SU-DHL-6 (cell line): ENCODE measurements around the gene EPHA4.

Experiments
- H2AFZ ChIP-seq: fragments of 200-600 bp; sonication (generic); 2 replicates; pipeline ENCODE4 v1.6.1; 2014; ENCODE audit warnings: low read depth, mild to moderate bottlenecking, moderate library complexity, mixed read lengths, antibody characterized with exemption, low read length; ENCODE audit not compliant: severe bottlenecking
- H3F3A ChIP-seq: fragments of 200-600 bp; shearing (Covaris generic); 2 replicates; pipeline ENCODE4 v1.6.0; 2016; ENCODE audit warnings: antibody characterized with exemption, mild to moderate bottlenecking; ENCODE audit not compliant: insufficient read depth
- H3K27ac ChIP-seq: fragments of 200-600 bp; sonication (generic); 2 replicates; pipeline ENCODE4 v1.5.1; 2016; ENCODE audit warnings: low read depth, mild to moderate bottlenecking, low read length, moderate library complexity, mixed read lengths
- H3K27me3 ChIP-seq: fragments of 200-600 bp; sonication (generic), shearing (Covaris generic); 2 replicates; pipeline ENCODE4 v1.6.0; 2014; ENCODE audit warnings: mild to moderate bottlenecking, low read length
- H3K36me3 ChIP-seq: fragments of 200-600 bp; sonication (generic); 2 replicates; pipeline ENCODE4 v1.6.1; 2014; ENCODE audit warnings: mild to moderate bottlenecking, low read length, mixed read lengths
- H3K4me2 ChIP-seq: fragments of 300-600, 200-600 bp; shearing (Covaris generic), sonication (generic); 2 replicates; pipeline ENCODE4 v1.6.0; 2014; ENCODE audit warnings: low read length, low read depth, mild to moderate bottlenecking; ENCODE audit not compliant: poor library complexity, severe bottlenecking
- H3K4me3 ChIP-seq: fragments of 200-600 bp; sonication (generic); 2 replicates; pipeline ENCODE4 v1.5.1; 2014; ENCODE audit warnings: antibody characterized with exemption, low read length, mild to moderate bottlenecking, mixed read lengths; ENCODE audit not compliant: insufficient read depth, poor library complexity, severe bottlenecking
- H3K79me2 ChIP-seq: fragments of 200-600 bp; sonication (generic); 2 replicates; pipeline ENCODE4 v1.6.1; 2014; ENCODE audit warnings: mild to moderate bottlenecking, low read length, moderate library complexity; ENCODE audit not compliant: insufficient read depth
- H3K9ac ChIP-seq: fragments of 200-600 bp; sonication (generic); 2 replicates; pipeline ENCODE4 v1.7.0; 2014; ENCODE audit warnings: mild to moderate bottlenecking, low read length
- H3K9me2 ChIP-seq: fragments of 200-600 bp; sonication (generic); replicated peaks from 2 replicates; pipeline ENCODE4 v1.6.1; 2014; ENCODE audit warnings: low read length; ENCODE audit not compliant: insufficient read depth
- H3K9me3 ChIP-seq: fragments of 200-600 bp; sonication (generic); 2 replicates; pipeline ENCODE4 v1.6.1; 2014; ENCODE audit warnings: low read length, mixed read lengths; ENCODE audit not compliant: insufficient read depth
- H4K20me1 ChIP-seq: fragments of 200-600 bp; sonication (generic); 2 replicates; pipeline ENCODE4 v1.6.1; 2014; ENCODE audit warnings: low read depth, mild to moderate bottlenecking, antibody characterized with exemption, low read length, moderate library complexity, mixed read lengths
- EZH2phosphoT487 ChIP-seq: fragments of 200-600 bp; sonication (generic), shearing (Covaris generic); conservative IDR thresholded peaks from 2 replicates; pipeline ENCODE4 v1.6.1; 2018; ENCODE audit warnings: mild to moderate bottlenecking, antibody characterized with exemption, low read length, moderate library complexity, mixed read lengths
- TF ChIP-seq, protein P1 (sequence below): fragments of 200-600 bp; sonication (generic); IDR thresholded peaks from one replicate; pipeline ENCODE4 v1.5.1; 2017; ENCODE audit warnings: antibody characterized with exemption, mild to moderate bottlenecking, low read length, moderate library complexity; ENCODE audit not compliant: insufficient read depth, poor library complexity, severe bottlenecking

The EPHA4 gene

DNA sequence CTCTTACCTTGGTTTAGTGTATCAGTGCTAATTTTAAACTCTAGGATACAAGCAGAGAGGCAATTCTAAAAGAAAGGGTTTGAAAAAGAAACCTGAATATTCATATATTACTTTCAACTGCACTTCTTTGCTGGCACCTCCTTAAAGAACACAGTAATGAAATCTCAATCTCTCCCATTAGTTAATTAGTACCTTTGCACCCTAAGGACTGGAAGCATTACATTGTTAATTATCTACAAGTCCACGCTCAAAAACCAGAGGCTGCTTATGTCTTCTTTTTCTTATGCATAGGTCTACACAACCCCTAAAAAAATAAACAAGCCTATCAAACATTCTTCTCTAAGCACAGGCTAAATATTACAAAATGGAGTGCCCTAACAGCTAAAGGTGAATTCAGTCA, 20.2 kb downstream of the EPHA4 start:
- Histone ChIP-seq H3K9ac (no peak overlapping the region), H3K9me3 (no peaks in the 10 kb centered on the region), H4K20me1 (no peaks in the 10 kb centered on the region), H3F3A (no peaks in the 10 kb centered on the region), H3K4me3 (no peak overlapping the region), H3K9me2 (no peaks in the 10 kb centered on the region), H3K27me3 (no peaks in the 10 kb centered on the region), H3K79me2 (no peaks in the 10 kb centered on the region), H3K4me2 (no peak overlapping the region), H3K27ac (no peak overlapping the region), H2AFZ (no peak overlapping the region), H3K36me3 (no peaks in the 10 kb centered on the region)
- TF ChIP-seq EZH2phosphoT487: no peak
- TF ChIP-seq, protein P1, sequence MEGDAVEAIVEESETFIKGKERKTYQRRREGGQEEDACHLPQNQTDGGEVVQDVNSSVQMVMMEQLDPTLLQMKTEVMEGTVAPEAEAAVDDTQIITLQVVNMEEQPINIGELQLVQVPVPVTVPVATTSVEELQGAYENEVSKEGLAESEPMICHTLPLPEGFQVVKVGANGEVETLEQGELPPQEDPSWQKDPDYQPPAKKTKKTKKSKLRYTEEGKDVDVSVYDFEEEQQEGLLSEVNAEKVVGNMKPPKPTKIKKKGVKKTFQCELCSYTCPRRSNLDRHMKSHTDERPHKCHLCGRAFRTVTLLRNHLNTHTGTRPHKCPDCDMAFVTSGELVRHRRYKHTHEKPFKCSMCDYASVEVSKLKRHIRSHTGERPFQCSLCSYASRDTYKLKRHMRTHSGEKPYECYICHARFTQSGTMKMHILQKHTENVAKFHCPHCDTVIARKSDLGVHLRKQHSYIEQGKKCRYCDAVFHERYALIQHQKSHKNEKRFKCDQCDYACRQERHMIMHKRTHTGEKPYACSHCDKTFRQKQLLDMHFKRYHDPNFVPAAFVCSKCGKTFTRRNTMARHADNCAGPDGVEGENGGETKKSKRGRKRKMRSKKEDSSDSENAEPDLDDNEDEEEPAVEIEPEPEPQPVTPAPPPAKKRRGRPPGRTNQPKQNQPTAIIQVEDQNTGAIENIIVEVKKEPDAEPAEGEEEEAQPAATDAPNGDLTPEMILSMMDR: no peak

DNA sequence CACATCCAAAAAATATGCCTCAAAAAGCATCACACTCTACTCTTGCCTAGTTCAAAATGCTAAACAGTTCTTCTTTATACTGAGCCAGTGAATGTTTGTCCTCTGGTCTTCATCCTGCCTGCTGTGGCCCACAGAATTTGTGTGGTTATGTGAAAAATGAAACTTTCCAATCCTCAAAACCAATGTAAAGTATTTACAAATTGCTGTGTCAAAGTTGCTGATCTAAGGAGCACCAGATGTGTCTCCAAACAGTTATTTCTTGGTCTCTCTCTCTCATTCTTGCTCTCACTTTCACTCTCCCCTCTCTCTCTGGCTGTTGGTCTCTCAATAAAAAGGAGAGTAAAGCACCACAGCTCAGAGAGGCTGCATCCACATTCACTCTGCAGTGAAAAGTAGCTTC, 23.0 kb downstream of the EPHA4 start:
- no peak overlapping the region for H3K4me2 ChIP-seq
- no peak overlapping the region for H3K9ac ChIP-seq
- no peaks in the 10 kb centered on the region for H3K9me3 ChIP-seq
- no peak overlapping the region for H3K4me3 ChIP-seq
- no peaks in the 10 kb centered on the region for H3K79me2 ChIP-seq
- no peaks in the 10 kb centered on the region for H3K9me2 ChIP-seq
- no peak overlapping the region for H2AFZ ChIP-seq
- no peaks in the 10 kb centered on the region for H4K20me1 ChIP-seq
- no peak overlapping the region for H3K27ac ChIP-seq
- H3K27me3 ChIP-seq: no peaks in the 10 kb centered on the region
- no peaks in the 10 kb centered on the region for H3F3A ChIP-seq
- no peaks in the 10 kb centered on the region for H3K36me3 ChIP-seq
- TF ChIP-seq EZH2phosphoT487: no peak
- TF ChIP-seq, protein P1: no peak

DNA sequence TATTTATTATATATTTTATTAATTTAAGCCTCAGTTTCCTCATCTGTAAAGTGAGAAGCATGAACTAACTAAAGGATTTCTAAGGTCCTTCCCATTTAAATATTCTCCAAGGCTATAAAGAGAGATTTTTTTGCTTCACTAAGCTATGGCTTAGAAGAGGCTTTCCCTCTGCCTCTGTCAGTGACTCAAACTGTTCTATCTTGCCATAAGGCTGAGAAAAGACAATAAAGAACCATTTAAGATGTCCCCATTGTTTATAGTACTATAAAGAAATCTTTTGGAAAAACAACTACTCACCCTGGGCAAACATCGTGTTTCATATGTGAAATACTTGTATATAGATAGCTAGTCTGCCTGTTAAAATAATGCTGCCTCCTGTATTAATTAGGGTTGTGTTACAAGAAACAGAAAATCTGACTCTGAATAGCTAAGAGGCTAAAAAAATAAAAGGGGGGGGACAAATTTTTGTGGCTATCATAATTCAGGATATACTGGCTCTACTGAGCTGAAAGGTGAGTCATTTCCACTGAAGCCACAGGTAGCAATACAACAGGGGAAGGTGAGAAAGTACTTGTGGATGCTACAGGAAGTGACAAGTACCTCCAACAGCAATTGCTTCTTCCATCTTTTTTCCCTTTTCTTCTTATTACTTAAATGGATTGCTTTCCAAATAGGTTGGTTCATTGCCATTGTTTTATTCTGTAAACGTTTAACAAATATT, 25.4 kb downstream of the EPHA4 start:
- Histone ChIP-seq H3K27me3 (no peaks in the 10 kb centered on the region), H3K9me3 (no peaks in the 10 kb centered on the region), H3K9me2 (no peaks in the 10 kb centered on the region), H3K36me3 (no peaks in the 10 kb centered on the region), H4K20me1 (no peaks in the 10 kb centered on the region), H3F3A (no peaks in the 10 kb centered on the region), H3K27ac (no peak overlapping the region), H3K4me2 (no peak overlapping the region), H3K9ac (no peak overlapping the region), H2AFZ (no peak overlapping the region), H3K79me2 (no peaks in the 10 kb centered on the region), H3K4me3 (no peak overlapping the region)
- TF ChIP-seq, protein P1: no peak
- TF ChIP-seq EZH2phosphoT487: no peak
